Measurements from ENCODE around the gene RNF208.

RNF208 gene

GRCh38 chr9:137200311-137201204 lies 21.5 kb downstream of the RNF208 start, which contains the start of gene TPRN (continued):
- TF ChIP-seq, protein P1, sequence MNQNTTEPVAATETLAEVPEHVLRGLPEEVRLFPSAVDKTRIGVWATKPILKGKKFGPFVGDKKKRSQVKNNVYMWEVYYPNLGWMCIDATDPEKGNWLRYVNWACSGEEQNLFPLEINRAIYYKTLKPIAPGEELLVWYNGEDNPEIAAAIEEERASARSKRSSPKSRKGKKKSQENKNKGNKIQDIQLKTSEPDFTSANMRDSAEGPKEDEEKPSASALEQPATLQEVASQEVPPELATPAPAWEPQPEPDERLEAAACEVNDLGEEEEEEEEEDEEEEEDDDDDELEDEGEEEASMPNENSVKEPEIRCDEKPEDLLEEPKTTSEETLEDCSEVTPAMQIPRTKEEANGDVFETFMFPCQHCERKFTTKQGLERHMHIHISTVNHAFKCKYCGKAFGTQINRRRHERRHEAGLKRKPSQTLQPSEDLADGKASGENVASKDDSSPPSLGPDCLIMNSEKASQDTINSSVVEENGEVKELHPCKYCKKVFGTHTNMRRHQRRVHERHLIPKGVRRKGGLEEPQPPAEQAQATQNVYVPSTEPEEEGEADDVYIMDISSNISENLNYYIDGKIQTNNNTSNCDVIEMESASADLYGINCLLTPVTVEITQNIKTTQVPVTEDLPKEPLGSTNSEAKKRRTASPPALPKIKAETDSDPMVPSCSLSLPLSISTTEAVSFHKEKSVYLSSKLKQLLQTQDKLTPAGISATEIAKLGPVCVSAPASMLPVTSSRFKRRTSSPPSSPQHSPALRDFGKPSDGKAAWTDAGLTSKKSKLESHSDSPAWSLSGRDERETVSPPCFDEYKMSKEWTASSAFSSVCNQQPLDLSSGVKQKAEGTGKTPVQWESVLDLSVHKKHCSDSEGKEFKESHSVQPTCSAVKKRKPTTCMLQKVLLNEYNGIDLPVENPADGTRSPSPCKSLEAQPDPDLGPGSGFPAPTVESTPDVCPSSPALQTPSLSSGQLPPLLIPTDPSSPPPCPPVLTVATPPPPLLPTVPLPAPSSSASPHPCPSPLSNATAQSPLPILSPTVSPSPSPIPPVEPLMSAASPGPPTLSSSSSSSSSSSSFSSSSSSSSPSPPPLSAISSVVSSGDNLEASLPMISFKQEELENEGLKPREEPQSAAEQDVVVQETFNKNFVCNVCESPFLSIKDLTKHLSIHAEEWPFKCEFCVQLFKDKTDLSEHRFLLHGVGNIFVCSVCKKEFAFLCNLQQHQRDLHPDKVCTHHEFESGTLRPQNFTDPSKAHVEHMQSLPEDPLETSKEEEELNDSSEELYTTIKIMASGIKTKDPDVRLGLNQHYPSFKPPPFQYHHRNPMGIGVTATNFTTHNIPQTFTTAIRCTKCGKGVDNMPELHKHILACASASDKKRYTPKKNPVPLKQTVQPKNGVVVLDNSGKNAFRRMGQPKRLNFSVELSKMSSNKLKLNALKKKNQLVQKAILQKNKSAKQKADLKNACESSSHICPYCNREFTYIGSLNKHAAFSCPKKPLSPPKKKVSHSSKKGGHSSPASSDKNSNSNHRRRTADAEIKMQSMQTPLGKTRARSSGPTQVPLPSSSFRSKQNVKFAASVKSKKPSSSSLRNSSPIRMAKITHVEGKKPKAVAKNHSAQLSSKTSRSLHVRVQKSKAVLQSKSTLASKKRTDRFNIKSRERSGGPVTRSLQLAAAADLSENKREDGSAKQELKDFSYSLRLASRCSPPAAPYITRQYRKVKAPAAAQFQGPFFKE (tag by site-specific recombination; IDR thresholded peaks at IDR 0.05; ENCODE audit: borderline replicate concordance), result no peak
- peak; percentile 60; the same call in 1 of the 2 replicates for TF ChIP-seq ZBTB20 (tag by site-specific recombination; IDR thresholded peaks at IDR 0.05)
- TF ChIP-seq ZNF624 (tag by site-specific recombination; IDR thresholded peaks at IDR 0.05), result no peak
- peak; percentile 88 for TF ChIP-seq KLF9 (tag by site-specific recombination; IDR thresholded peaks at IDR 0.05; ENCODE audit: low read depth)
- TF ChIP-seq ZNF350 (tag by site-specific recombination; IDR thresholded peaks at IDR 0.05), result no peak
- TF ChIP-seq ZBTB1 (tag by site-specific recombination; IDR thresholded peaks at IDR 0.05), result no peak
- TF ChIP-seq ZNF221 (tag by site-specific recombination; IDR thresholded peaks at IDR 0.05; ENCODE audit: borderline replicate concordance), result no peak
- TF ChIP-seq ZNF366 (tag by site-specific recombination; conservative IDR thresholded peaks at IDR 0.05), result no peak
- TF ChIP-seq ZBTB11 (tag by site-specific recombination; conservative IDR thresholded peaks at IDR 0.05; ENCODE audit: low read depth), result peak; percentile 79
- TF ChIP-seq TCF7L2 (IDR thresholded peaks at IDR 0.05; ENCODE audit: borderline replicate concordance, low read depth, low read length), result no peak
- TF ChIP-seq, protein P2, sequence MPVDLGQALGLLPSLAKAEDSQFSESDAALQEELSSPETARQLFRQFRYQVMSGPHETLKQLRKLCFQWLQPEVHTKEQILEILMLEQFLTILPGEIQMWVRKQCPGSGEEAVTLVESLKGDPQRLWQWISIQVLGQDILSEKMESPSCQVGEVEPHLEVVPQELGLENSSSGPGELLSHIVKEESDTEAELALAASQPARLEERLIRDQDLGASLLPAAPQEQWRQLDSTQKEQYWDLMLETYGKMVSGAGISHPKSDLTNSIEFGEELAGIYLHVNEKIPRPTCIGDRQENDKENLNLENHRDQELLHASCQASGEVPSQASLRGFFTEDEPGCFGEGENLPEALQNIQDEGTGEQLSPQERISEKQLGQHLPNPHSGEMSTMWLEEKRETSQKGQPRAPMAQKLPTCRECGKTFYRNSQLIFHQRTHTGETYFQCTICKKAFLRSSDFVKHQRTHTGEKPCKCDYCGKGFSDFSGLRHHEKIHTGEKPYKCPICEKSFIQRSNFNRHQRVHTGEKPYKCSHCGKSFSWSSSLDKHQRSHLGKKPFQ (tag by site-specific recombination; IDR thresholded peaks at IDR 0.05), result no peak
- no peak for TF ChIP-seq ZNF555 (tag by site-specific recombination; conservative IDR thresholded peaks at IDR 0.05)
- no peak for TF ChIP-seq GFI1B (tag by site-specific recombination; IDR thresholded peaks at IDR 0.05)
- TF ChIP-seq ZNF791 (tag by site-specific recombination; IDR thresholded peaks at IDR 0.05), result no peak
- no peak for TF ChIP-seq ZNF202 (tag by site-specific recombination; IDR thresholded peaks at IDR 0.05; ENCODE audit: borderline replicate concordance)
- TF ChIP-seq ZNF341 (tag by site-specific recombination; IDR thresholded peaks at IDR 0.05; ENCODE audit: low read depth), result no peak
- no peak for TF ChIP-seq ZNF416 (tag by site-specific recombination; IDR thresholded peaks at IDR 0.05)
- TF ChIP-seq ZNF302 (tag by site-specific recombination; IDR thresholded peaks at IDR 0.05; ENCODE audit: low read depth), result no peak
- no peak for TF ChIP-seq ZNF184 (tag by site-specific recombination; IDR thresholded peaks at IDR 0.05)
- TF ChIP-seq SCRT1 (tag by site-specific recombination; IDR thresholded peaks at IDR 0.05; ENCODE audit: borderline replicate concordance), result no peak
- no peak; the same call in none of the 2 replicates for TF ChIP-seq YY1 (tag by site-specific recombination; IDR thresholded peaks at IDR 0.05)
- TF ChIP-seq, protein P3, sequence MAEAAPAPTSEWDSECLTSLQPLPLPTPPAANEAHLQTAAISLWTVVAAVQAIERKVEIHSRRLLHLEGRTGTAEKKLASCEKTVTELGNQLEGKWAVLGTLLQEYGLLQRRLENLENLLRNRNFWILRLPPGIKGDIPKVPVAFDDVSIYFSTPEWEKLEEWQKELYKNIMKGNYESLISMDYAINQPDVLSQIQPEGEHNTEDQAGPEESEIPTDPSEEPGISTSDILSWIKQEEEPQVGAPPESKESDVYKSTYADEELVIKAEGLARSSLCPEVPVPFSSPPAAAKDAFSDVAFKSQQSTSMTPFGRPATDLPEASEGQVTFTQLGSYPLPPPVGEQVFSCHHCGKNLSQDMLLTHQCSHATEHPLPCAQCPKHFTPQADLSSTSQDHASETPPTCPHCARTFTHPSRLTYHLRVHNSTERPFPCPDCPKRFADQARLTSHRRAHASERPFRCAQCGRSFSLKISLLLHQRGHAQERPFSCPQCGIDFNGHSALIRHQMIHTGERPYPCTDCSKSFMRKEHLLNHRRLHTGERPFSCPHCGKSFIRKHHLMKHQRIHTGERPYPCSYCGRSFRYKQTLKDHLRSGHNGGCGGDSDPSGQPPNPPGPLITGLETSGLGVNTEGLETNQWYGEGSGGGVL (tag by site-specific recombination; IDR thresholded peaks at IDR 0.05), result no peak
- TF ChIP-seq ZNF768 (tag by site-specific recombination; IDR thresholded peaks at IDR 0.05), result no peak
- no peak for TF ChIP-seq ZNF639 (tag by site-specific recombination; IDR thresholded peaks at IDR 0.05)
- TF ChIP-seq KLF10 (tag by site-specific recombination; IDR thresholded peaks at IDR 0.05), result peak; percentile 99

Measured in HEK293 (cell line).